SIG-M5 treated with dmso at 0.1 percent for 504 hours (cell line): ENCODE results near the gene AKAP9.
A peak's percentile ranks its signal among the peaks of the same experiment; 100 is the strongest.
"Not testable (repeated sequence)": the region's sequence is repeated elsewhere in the genome, so short reads cannot be mapped to it uniquely, and the experiment has no call there.

Experiments
- DNase-seq: peaks from one replicate; lab custom pipeline; 2025; ENCODE audit not compliant: unreplicated experiment; lab: John Stamatoyannopoulos, UW

Gene AKAP9

DNA sequence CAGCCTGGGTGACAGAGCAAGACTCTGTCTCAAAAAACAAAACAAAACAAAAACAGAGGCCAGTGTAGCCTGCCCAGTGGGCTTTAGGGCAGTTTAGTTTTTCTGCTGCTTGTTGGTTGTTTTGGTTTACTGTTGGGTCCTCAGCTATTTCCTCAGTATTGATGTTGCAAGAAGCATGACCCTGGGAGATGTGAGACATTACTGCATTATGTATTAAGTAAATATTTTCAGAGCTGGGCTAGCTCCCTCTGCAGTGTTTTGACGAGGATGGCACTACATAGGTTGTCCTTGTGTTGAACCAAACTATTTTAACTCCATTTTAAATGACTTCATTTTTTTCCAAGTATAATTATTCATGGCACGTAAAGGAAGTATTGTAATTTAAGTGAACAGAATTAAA lies 4.8 kb downstream of the AKAP9 start:
- DNase-seq, result peak; percentile 71

GRCh38 chr7:91946549-91946948 lies 5.9 kb downstream of the AKAP9 start:
- DNase-seq, result peak; percentile 73

GRCh38 chr7:91947948-91948347 lies 7.3 kb downstream of the AKAP9 start:
- no peak for DNase-seq

- DNase-seq, result no peak
Measured at GRCh38 chr7:91949221-91950009, 8.8 kb downstream of the AKAP9 start.

DNA sequence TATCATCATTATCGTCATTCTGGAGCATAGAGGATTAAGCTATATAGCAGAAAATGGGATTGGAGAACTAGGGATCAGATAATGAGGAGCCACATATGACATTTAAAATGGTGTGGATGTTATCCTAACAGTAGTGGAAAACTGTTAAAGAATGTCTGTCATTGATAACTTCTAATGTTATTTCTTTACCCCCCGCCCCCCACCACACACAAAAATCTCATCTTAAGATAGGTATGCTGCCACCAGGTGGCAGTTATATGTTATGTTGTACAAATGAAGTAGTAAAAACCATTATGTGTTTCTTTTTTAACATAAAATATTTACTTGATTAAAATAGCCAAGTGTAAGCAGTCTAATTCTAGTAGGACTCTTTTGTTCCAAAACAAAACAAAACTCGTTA lies 13.0 kb downstream of the AKAP9 start:
- no peak for DNase-seq

DNA sequence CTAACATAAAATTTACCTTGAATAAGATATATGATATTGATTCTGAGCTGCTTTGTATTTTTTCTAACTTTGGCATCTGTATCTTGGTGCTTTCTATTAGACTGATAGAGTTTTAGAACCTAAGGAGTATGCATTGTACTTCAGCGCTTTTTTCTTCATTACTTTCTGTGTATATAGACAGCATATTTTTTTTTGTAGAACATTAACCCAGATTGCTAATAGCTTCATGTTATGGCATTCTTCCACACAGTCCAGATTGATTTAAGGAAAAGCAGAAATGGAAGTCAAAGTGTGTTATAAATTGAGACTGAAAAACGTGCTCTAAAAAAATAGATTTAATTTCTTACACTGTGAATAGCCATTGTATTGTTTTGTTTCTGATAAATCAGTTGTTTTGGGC lies 15.8 kb downstream of the AKAP9 start:
- not testable (repeated sequence) for DNase-seq

GRCh38 chr7:91957232-91957631 lies 16.6 kb downstream of the AKAP9 start:
- DNase-seq, result no peak

DNA sequence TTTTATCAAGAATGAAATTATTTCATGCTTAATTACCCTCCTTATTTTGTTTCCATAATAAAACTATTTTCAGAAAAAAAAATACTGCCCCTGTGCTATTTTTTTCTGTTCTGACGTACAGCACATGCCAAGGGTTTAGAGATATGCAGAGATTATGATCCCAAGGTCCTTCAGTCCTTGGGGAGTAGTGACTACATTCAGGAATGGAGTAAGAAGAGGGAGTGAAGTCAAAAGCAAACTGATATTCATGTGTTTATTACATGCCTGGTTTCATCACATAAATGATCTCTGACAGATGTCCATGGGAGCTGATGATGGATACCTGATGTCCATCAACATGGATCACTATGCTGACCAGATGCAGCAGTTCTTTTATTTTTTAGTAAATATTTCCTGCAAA lies 17.2 kb downstream of the AKAP9 start:
- no peak for DNase-seq

DNA sequence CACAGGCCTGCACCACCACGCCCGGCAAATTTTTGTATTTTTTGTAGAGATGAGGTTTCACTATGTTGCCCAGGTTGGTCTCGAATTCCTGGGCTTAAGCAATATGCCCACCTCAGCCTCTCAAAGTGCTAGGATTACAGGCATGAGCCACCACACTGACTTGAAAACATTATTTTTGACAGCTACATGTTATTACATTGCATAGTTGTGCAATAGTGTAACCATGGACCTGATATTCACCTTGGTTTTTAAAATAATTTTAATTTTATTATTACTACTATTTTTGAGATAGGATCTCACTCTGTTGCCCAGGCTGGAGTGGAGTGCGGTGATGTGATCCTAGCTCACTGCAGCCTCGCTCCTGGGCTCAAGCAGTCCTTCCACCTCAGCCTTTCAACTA lies 18.4 kb downstream of the AKAP9 start:
- no peak for DNase-seq

GRCh38 chr7:91961816-91962215 lies 21.2 kb downstream of the AKAP9 start:
- DNase-seq, result no peak

- DNase-seq, result no peak
Measured at GRCh38 chr7:91962419-91962818, 21.8 kb downstream of the AKAP9 start.

DNA sequence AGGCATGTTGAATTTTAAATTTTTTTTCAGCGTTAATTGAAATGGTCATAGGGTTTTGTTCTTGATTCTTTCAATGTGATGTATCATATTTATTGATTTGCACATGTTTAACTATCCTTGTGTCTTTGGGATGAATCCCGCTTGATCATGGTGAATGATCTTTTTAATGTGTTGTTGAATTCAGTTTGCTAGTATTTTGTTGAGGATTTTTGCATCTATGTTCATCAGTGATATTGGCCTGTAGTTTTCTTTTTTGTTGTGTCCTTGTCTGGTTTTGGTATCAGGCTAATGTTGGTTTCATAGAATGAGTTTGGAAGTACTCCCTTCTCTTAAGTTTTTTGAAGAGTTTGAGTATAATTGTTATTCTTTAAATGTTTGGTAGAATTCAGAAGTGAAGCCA lies 26.9 kb downstream of the AKAP9 start:
- DNase-seq, result not testable (repeated sequence)

GRCh38 chr7:91973639-91974038 lies 33.0 kb downstream of the AKAP9 start:
- no peak for DNase-seq

DNA sequence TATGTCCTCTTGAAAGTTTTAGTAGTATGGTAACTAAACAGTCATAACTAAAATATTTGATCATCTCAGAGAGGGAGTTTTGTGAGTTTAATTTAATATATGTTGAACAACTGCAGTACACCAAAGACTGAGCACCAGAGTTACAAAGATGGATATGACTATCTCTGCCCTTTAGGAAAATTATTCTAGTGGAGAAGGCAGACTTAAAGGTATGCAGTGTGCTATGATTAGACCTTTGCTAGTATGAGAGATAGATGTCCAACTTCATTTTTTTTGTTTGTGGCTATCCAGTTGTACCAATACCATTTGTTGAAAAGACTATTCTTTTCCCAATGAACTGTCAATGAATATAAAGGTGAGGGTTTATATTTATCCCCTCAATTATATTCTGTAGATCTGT lies 33.4 kb downstream of the AKAP9 start:
- DNase-seq, result no peak

GRCh38 chr7:91976743-91977142 lies 36.1 kb downstream of the AKAP9 start:
- no peak for DNase-seq

DNA sequence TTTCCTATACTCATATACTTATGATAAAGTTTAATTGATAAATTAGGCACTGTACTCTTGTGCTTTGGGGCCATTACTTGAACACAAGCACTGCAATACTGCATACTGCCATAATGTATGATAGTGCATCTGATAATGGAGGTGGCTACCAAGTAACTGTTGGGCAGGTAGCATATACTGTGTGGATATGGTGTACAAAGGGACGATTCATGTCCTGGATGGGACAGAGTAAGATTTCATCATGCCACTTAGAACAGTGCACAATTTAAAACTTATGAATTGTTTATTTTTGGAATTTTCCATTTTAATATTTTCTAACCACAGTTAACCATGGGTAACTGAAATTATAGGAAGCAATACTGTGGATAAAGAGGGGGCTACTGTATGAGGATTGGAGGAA lies 38.9 kb downstream of the AKAP9 start:
- no peak for DNase-seq

DNA sequence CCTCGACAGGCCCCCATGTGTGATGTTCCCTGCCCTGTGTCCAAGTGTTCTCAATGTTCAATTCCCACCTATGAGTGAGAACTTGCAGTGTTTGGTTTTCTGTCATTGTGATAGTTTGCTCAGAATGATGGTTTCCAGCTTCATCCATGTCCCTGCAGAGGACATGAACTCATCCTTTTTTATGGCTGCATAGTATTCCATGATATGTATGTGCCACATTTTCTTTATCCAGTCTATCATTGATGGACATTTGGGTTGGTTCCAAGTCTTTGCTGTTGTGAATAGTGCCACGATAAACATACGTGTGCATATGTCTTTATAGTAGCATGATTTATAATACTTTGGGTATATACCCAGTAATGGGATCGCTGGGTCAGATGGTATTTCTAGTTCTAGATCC lies 41.7 kb downstream of the AKAP9 start:
- not testable (repeated sequence) for DNase-seq

DNA sequence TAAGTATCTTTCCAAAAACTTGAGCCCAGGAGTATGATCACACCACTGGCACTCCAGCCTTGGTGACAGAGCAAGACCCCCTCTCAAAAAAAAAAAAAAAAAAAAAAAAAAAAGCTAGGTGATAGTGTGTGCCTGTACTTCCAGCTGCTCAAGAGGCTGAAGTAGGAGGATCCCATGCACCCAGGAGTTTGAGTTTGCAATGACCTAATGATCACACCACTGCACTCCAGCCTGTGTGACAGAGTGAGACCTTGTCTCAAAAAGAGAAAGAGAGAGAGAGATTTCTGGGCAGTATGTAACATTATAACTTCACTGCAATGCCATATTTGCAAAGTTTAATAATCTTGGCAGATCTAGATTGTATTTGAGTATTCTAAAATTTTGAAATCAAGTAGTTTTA lies 47.6 kb downstream of the AKAP9 start:
- DNase-seq, result no peak

DNA sequence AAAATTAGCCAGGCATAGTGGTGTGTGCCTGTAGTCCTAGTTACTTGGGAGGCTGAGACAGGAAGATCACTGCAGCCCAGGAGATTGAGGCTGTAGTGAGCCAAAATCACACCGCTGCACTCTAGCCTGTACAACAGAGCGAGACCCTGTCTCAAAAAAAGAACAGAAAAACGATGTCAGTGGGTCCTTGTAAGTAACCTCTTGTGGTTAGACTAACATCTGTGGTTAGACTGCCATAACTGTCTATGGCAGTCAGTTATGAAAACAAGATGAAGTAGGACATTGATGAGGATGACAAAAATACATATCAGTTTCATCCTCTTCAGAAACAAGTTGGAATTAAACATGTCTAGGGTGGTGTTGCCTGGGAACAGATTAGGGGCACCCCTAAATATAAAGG lies 53.3 kb downstream of the AKAP9 start:
- no peak for DNase-seq

DNA sequence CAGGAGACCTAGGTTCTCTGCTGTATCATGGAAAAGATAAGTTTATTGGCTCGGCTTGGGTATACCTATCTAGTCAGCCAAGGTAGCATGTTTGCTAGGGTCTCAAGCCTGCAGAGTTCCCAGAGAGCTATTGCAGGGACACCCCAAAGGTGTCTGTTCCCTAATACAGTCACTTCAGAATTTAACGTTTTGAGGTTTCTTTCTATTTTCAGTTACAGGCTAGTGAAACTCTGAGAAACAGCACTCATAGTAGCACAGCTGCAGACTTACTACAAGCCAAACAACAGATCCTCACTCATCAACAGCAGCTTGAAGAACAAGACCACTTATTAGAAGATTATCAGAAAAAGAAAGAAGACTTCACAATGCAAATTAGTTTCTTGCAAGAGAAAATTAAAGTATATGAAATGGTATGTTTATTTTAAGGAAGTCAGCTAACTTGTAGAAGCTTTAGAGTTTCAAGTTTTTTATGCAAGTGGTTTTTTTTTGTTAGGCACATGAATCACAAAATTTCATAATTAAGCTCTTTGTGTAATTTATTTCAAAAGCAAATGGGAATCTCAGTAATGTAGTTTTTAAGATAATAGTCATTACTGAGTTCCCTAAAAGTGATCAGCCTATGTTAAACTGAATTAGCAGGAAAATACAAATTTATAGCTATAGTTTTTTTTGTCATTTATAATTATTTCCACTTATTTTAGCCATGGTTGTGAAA lies 54.9 kb downstream of the AKAP9 start:
- no peak for DNase-seq

DNA sequence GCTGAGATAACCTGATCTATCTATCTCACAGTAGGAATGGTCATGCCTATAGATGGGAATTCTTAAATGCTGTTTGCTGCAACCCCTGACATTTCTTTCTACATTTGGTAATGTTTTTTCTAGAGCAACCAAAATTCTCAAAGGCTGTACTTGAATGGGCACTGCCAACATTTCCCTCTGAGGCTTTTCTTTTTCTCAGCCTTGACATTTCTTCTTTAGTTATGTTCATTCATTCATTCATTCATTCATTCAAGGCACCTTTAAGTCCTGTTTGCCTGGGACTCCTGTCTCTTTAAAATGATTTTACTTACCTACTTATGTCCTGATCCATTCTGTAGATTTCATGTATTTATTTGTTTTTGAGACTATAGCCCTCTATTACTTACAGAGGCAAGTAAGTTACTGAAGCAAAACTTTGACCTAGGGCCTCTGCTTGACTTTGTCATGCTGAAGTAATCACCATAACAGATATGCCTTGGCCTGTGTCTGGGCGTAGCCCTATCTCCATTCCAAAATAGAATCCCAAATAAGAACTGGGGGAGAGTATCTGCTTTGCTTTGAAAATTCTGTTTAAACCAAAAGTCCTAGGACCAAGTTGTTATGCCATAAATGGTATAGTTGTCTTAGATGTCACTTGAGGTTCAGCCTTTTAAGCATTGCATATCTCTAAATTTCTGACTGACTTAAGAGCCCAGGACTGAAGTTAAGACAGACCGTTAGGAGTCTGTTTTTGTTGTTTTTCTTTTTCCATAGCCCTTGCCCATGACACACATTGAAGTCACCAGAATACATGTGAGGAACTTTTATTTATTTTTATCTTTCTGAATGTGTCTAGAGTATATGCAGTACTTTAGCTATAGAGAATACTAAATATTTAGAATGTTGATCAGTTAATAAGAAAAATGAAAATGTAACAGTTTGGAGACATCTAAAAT lies 59.2 kb downstream of the AKAP9 start:
- no peak for DNase-seq

- DNase-seq, result no peak
Measured at GRCh38 chr7:92002720-92003119, 62.1 kb downstream of the AKAP9 start.
